HL-60/S4 treated with phorbol 12-myristate 13-acetate at 8.2 ng/mL for 4 days and 3 days (cell line): ENCODE results near the gene SLC45A2.
"Not testable (repeated sequence)": the region's sequence is repeated elsewhere in the genome, so short reads cannot be mapped to it uniquely, and the experiment has no call there.

ENCODE experiments used
- in situ Hi-C: fragments of 300-500 bp; cut with MboI; formaldehyde crosslinking; loops from 2 replicates; pipeline ENCODE4 v1.15.0; 2022; ENCODE audit warnings: low sequenced_read_pairs

SLC45A2 gene

DNA sequence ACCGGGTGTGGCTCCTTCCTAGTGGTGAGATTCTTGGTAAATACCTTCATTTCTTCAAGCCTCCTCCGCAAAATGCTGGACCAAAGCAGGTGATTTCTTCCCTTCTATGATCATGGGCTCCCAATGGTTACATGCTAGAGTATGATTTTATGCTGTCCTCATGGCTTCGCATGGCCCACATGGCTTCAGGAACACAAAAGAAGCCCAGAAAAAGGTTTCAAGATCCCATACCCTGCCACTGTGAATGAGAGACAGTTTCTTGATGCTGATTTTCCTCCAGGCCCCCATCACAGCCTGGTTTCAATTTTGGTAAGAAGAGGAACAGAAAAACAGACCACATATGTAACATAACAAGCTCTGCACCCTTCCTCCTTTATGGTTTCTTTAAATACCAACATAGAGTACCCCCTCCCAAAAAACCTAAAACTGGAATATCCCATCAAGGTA, 50.7 kb downstream of the SLC45A2 start:
- in situ Hi-C loops, result loop anchor here (25.0 kb wide), 1 partner anchor 496 kb away; the partner anchor contains the start of gene TARS1

DNA sequence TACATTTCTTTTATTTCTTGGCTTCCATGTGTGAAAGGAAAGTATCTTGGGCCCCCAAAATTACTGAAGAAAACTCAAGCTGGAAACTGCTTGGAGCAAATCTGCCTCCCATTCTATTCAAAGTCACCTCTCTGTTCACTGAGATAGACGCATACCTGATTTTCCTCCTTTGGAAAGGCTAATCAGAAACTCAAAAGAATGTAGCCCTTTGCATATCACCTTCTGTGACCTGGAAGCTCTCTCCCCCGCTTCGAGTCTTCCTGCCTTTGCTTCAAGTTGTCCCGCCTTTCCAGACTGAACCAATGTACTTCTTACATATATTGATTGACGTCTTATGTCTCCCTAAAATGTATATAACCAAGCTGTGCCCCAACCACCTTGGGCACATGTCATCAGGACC, 53.4 kb downstream of the SLC45A2 start:
- in situ Hi-C loops, result loop anchor here (25.0 kb wide), 1 partner anchor 494 kb away; the partner anchor contains the start of gene TARS1

DNA sequence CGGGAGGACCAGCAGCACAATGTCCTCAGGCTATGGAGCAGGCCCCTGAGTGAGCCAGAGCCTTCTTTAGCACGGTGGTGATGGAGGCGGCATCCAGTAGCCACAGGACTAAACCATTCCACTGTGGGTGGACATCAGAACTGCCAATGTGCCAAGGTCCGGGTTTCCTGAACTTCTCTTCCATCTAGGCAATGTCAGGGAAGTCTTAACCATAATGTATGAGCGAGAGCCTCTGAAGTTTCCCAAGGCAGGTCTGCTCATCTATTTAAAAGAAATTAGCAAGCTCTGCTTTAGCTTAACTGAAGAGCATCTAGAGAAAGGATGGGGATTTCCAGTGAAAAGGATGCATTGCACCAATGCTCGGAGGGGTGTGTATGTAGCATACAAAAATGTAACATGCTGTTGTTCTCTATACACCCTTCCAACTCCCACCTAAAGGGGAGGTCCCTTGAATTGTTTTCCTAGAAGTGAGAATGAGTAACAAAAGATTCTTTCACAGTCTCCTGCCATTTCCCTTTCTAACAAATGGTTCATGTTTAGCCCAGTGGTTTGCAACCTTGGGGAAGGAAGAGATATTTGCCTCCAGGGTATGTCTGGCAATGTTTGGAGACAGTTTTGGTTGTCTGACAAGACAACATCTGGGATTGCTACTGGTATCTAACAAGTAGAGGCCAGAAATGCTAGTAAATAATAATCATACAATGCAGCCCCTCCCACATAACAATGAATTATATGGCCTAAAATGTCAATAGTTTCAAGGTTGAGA, 54.4 kb downstream of the SLC45A2 start:
- in situ Hi-C loops, result loop anchor here (25.0 kb wide), 1 partner anchor 493 kb away; the partner anchor contains the start of gene TARS1

DNA sequence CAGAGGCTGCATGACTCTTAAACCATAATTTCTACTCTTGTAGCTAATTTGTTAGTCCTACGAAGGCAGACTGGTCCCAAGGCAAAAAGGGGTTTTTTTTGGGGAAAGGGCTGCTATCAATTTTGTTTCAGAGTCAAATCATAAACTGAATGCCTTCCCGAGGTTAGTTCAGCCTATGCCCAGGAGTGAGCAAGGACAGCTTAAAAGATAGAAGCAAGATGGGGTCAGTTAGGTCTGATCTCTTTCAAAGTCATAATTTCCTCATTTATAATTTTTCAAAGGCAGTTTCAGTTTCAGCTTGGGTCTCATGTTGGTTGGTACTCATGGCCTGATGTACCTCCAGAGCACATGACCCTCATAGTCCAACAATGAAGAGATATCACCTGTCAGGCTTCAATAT, 56.2 kb downstream of the SLC45A2 start:
- in situ Hi-C loops, result loop anchor here (25.0 kb wide), 1 partner anchor 491 kb away; the partner anchor contains the start of gene TARS1

GRCh38 chr5:33927685-33928084, 56.8 kb downstream of the SLC45A2 start:
- in situ Hi-C loops, result loop anchor here (25.0 kb wide), 1 partner anchor 490 kb away; the partner anchor contains the start of gene TARS1

GRCh38 chr5:33925278-33925677, 59.2 kb downstream of the SLC45A2 start:
- in situ Hi-C loops, result loop anchor here (25.0 kb wide), 1 partner anchor 488 kb away; the partner anchor contains the start of gene TARS1

GRCh38 chr5:33921002-33921401, 63.5 kb downstream of the SLC45A2 start:
- in situ Hi-C loops, result no loop called here

- in situ Hi-C loops, result not testable (repeated sequence)
These were observed 69.6 kb downstream of the SLC45A2 start for GRCh38 chr5:33914844-33915243.

DNA sequence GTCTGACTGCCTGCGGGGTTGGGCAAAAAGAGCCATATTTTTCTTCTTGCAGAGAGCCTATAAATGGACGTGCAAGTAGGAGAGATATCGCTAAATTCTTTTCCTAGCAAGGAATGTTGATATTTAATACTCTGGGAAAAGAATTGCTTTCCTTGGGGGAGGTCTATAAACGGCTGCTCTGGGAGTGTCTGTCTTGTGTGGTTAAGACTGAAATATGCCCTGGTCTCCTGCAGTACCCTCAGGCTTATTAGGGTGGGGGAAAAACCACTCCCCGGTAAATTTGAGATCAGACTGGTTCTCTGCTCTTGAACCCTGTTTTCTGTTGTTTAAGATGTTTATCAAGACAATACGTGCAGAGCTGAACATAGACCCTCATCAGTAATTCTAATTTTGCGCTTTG, 78.2 kb downstream of the SLC45A2 start:
- in situ Hi-C loops, result not testable (repeated sequence)

GRCh38 chr5:33905381-33905780, 79.1 kb downstream of the SLC45A2 start:
- in situ Hi-C loops, result no loop called here

- in situ Hi-C loops, result no loop called here
These were observed 81.4 kb downstream of the SLC45A2 start for GRCh38 chr5:33903118-33903517.

- in situ Hi-C loops, result no loop called here
These were observed 83.3 kb downstream of the SLC45A2 start for GRCh38 chr5:33901156-33901555.
